Skin epidermis (tissue), 12 donors: ENCODE results near the gene EIPR1.

Experiments used
- H3K27ac ChIP-seq, 21 experiments: fragments of 200-600 bp; sonication (generic) in 11 of 21; one replicate each; pipeline ENCODE4 v1.5.0; 2020; ENCODE audit warnings: mild to moderate bottlenecking in 3 of 21, inconsistent platforms in 2 of 21, moderate library complexity in 2 of 21
- H3K4me3 ChIP-seq, 7 experiments: fragments of 200-600 bp; sonication (generic) in 2 of 7; one replicate each; pipeline ENCODE4 v1.5.0; 2020; ENCODE audit warnings: inconsistent platforms in 2 of 7, mild to moderate bottlenecking in 2 of 7, moderate library complexity in 1 of 7

The EIPR1 gene

DNA sequence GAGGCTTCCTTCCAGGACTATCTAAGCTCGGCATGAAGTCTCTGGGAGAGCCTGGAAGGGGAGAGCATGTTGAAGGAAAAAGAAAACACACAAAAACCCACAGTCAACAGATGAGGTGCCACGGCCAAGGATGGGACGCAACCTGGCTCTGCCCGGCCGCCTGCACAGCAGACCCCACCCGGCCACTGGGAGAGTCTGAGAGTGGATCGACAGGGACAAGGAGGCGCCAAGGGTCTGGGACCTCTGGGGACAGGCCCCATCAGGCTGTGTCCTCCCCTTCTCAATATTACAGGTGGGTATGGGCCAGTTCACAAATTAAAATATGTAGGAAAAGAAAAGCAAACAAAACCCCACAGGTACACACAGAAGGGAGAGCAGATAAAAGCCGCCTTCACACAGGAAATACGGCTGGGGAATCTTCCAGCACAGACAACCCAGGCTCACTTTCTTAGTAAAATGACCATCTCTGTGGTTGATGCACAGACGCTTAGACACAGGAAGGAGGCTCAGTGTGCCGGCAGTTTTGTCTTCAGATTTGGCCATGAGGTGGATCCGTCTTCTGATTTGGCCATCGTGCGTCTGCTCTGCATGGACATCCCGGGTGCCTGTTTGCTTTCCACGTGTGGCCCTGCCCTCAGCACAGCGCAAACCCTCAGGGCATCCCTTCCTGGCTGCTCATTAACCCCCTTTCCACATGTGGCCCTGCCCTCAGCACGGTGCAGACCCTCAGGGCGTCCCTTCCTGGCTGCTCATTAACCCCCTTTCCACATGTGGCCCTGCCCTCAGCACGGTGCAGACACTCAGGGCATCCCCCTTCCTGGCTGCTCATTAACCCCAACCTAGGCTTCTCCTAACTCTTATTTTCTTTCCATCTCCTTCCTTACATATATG is 138.4 kb downstream of the EIPR1 start:
- H3K27ac ChIP-seq: no peak overlapping the region
- H3K4me3 ChIP-seq: no peak overlapping the region

GRCh38 chr2:3236300-3237045 is 141.1 kb downstream of the EIPR1 start:
- H3K4me3 ChIP-seq: no peak overlapping the region
- no peak overlapping the region for H3K27ac ChIP-seq

GRCh38 chr2:3233877-3234276 is 143.7 kb downstream of the EIPR1 start:
- no peak overlapping the region for H3K4me3 ChIP-seq
- no peak overlapping the region for H3K27ac ChIP-seq

- Histone ChIP-seq H3K4me3 (no peak overlapping the region), H3K27ac (no peak overlapping the region)
These were observed 148.4 kb downstream of the EIPR1 start for GRCh38 chr2:3229221-3229620.

DNA sequence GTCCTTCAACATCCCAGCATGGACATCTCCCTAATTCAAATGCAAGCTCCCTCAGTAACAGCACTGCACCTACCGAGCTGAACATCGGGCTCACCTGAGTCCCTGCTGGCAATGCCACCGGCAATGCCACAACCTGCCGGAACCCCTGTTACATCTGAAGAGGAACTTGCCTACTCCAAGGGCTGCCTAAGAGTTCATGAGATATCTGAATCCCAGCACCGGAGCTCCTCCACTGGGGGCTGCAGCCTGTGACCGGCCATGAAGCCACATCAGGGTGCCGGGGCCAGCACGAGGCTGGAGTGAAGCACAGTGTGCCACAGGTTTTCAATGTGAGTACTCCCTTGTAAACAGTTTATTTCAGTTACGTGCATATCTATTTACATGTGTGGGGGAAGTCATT is 152.9 kb downstream of the EIPR1 start:
- peak overlapping the region in 2 of 21 experiments; percentile 12 to 81 for H3K27ac ChIP-seq
- no peak overlapping the region for H3K4me3 ChIP-seq

- Histone ChIP-seq H3K4me3 (no peak overlapping the region), H3K27ac (peak overlapping the region in 14 of 21 experiments; percentile 18 to 81 (median 64))
These were observed 154.3 kb downstream of the EIPR1 start for GRCh38 chr2:3223080-3223923.

DNA sequence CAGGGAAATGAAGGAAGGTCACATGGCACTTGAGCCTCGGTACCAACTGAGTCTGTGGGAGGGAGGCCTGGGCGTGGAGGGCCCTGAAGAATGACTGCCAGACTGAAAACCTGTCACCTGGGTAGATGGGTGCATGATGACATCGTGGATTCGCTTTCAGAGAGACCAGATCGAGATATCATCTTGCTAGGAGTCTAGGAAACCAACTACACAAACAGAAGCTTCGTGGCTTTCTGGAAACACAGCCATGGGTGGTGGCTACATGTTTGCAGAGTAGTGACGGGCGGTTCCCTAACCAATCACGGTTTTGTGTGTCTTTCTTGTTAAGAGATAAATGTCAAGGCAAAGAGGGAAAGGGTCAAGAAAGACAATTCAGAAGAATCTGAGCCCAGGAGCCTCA is 155.0 kb downstream of the EIPR1 start:
- Histone ChIP-seq H3K27ac (peak overlapping the region in 12 of 21 experiments; percentile 18 to 81 (median 64)), H3K4me3 (no peak overlapping the region)

- Histone ChIP-seq H3K27ac (no peak overlapping the region), H3K4me3 (no peak overlapping the region)
These were observed 158.1 kb downstream of the EIPR1 start for GRCh38 chr2:3219536-3219935.

GRCh38 chr2:3217646-3218045 is 160.0 kb downstream of the EIPR1 start:
- H3K27ac ChIP-seq: peak overlapping the region in 1 of 21 experiments; percentile 12
- H3K4me3 ChIP-seq: no peak overlapping the region

DNA sequence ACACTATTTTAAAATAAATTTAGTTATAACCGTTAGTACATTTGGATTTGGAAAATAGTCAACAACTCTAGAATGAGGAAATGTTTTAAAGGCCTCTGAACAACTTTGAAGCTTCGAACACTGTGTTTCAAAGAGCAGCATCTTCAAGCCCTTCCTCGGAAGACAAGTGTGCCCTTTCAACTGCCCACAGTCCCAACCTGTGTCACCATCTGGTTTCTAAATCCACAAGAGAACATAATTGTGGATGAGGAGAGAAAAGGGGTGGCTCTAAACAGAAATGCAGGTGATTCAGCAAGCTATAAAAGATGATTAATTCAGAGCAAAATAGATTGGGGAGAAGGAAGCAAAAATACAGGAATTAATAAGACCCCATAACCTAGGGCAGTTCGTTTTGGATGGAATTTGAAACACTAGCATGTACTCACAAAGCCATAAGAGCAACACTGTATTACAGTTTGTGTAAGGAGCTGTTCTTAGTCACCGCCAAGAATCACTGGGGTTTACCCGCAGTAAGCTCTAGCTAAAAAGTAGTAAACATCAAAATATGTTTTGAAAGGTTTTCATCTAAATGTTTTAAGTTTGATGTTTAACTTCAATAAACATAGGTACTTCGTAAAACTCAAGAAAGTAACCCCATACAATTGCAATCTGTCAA is 160.7 kb downstream of the EIPR1 start:
- H3K4me3 ChIP-seq: no peak overlapping the region
- peak overlapping the region in 1 of 21 experiments; percentile 12 for H3K27ac ChIP-seq

DNA sequence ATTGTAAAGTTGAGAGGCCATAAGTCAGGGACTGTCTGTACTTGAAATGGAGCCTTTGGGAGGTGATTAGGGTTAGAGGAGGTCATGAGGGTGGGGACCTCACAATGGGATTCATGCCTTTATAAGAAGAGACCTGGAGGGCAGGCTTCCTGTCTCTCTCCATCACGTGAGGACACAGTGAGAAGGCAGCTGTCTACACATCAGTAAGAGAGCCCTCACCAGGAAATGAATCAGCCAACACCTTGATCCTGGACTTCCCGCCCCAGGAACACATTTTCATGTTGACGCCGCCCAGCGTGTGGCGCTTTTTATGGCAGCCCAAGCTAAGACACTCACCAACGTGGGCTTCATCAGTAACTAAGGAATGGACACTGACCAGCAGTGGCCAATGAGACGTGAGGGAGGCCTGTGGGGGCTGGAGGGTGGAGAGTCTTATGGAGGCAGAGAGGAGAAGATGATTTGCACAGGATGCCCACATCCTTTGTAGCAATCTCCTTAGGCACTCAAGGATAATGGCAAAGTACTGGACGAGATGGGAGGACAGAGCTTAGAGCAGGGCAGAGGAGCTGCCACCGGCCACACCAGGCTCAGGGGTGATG is 162.7 kb downstream of the EIPR1 start:
- Histone ChIP-seq H3K4me3 (no peak overlapping the region), H3K27ac (no peak overlapping the region)

- H3K27ac ChIP-seq: no peak overlapping the region
- no peak overlapping the region for H3K4me3 ChIP-seq
These were observed 163.6 kb downstream of the EIPR1 start for GRCh38 chr2:3214065-3214464.

GRCh38 chr2:3212984-3213383 is 164.6 kb downstream of the EIPR1 start:
- H3K4me3 ChIP-seq: no peak overlapping the region
- H3K27ac ChIP-seq: no peak overlapping the region

GRCh38 chr2:3212061-3212362 is 165.6 kb downstream of the EIPR1 start:
- no peak overlapping the region for H3K4me3 ChIP-seq
- H3K27ac ChIP-seq: no peak overlapping the region

DNA sequence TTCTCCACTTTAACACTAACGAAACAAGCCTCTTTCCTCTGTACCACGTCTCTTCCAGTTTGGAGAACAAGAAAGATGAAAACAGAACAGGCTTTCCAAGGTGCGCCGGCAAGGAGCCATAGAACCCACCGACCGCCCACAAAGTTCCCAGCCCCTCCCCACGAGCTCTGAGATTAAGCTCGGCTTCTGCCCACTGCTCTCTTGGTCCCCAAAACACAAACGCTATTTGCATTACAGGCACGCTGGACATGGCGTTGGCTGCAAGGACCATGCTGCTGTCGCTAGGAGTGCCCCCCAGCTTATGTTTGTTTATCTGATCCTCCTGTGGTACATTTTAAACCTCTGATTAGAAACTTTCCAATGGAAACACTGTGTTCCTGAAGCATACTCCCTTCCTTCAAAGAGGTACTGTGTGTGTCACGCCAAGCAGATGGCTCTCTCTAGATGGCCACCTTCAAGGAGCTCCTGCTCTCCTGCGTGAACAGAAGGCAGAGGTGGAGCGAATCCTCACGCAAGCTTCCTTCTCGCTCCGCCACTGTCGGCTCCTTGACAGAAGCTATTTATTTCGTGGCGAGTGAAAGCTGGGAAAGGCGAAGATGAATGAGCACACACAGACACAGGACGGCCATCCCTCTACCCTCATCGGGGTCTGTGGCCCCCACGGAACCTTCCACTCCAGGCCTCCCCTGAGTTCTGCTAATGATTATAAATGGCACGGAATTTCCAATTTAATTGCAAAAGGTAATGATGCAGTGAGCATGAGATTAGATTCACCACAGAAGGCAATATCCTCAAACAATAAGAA is 166.2 kb downstream of the EIPR1 start:
- H3K4me3 ChIP-seq: no peak overlapping the region

GRCh38 chr2:3210257-3210656 is 167.4 kb downstream of the EIPR1 start:
- no peak overlapping the region for H3K4me3 ChIP-seq
- H3K27ac ChIP-seq: no peak overlapping the region

More for the DNA sequence above, 166.2 kb downstream of the EIPR1 start:
- H3K27ac ChIP-seq: no peak overlapping the region

- Histone ChIP-seq H3K27ac (no peak overlapping the region), H3K4me3 (no peak overlapping the region)
These were observed 168.4 kb downstream of the EIPR1 start for GRCh38 chr2:3209258-3209657.

- Histone ChIP-seq H3K4me3 (no peak overlapping the region), H3K27ac (no peak overlapping the region)
These were observed 169.0 kb downstream of the EIPR1 start for GRCh38 chr2:3208591-3208990.

GRCh38 chr2:3208179-3208578 is 169.4 kb downstream of the EIPR1 start:
- no peak overlapping the region for H3K27ac ChIP-seq
- H3K4me3 ChIP-seq: no peak overlapping the region
